ENCODE data around the gene UGT1A7. TPM values are rescaled to one million over a fixed set of nuclear protein-coding genes. Genes with fewer than 3 reads are reported as not detected.

Gene UGT1A7
- total and polyA plus RNA-seq, 2 experiments from 2014 or later = not detected

- H3K4me2 ChIP-seq (ENCODE audit: unreplicated experiment) = no peak overlapping the region
- no peaks in the 10 kb centered on the region for H3K36me3 ChIP-seq (ENCODE audit: low read depth)
- no peak overlapping the region for H2AFZ ChIP-seq
- in situ Hi-C loops (cut with MboI) = no loop called here
- no peak overlapping the region for H3K4me3 ChIP-seq
- no peaks in the 10 kb centered on the region for H3K27me3 ChIP-seq (replicated peaks; ENCODE audit: insufficient read depth)
- H4K20me1 ChIP-seq (ENCODE audit: insufficient read depth) = no peaks in the 10 kb centered on the region
- H3K27ac ChIP-seq = no peak overlapping the region
- H3K9ac ChIP-seq = no peak overlapping the region
- H3K4me1 ChIP-seq (ENCODE audit: insufficient read depth) = no peaks in the 10 kb centered on the region
- 64 to 68% methylated on average over 40 to 44 of the region's 44 CpGs for WGBS, 2 experiments (ENCODE audit: low coverage in 1 of 2, low lambda C conversion rate in 2 of 2, missing lambda C conversion rate in 2 of 2)
- H3K9me3 ChIP-seq (ENCODE audit: low read depth) = no peaks in the 10 kb centered on the region
- no peaks in the 10 kb centered on the region for H3K79me2 ChIP-seq (ENCODE audit: insufficient read depth)
- no peak for DNase-seq
- TF ChIP-seq EZH2phosphoT487 (IDR thresholded peaks at IDR 0.05; ENCODE audit: insufficient read depth, low read depth) = no peak
- TF ChIP-seq EZH2 (IDR thresholded peaks at IDR 0.05; ENCODE audit: insufficient read depth, poor library complexity, severe bottlenecking) = no peak
- no peaks in the 10 kb centered on the region for H3F3A ChIP-seq (ENCODE audit: insufficient read depth)
- H3K9me2 ChIP-seq (ENCODE audit: insufficient read depth) = no peaks in the 10 kb centered on the region
These were observed 73.3 kb downstream of the UGT1A7 start for GRCh38 chr2:233754872-233755611.

GRCh38 chr2:233756429-233757081, 74.9 kb downstream of the UGT1A7 start:
- Histone ChIP-seq H3K9me3 (ENCODE audit: low read depth) (no peaks in the 10 kb centered on the region), H3K9me2 (ENCODE audit: insufficient read depth) (no peaks in the 10 kb centered on the region), H3K27me3 (replicated peaks; ENCODE audit: insufficient read depth) (0 out of 2 replicates have a peak, but pooled peaks cover 4% of the 10 kb centered on the region), H4K20me1 (ENCODE audit: insufficient read depth) (no peaks in the 10 kb centered on the region), H3F3A (ENCODE audit: insufficient read depth) (no peaks in the 10 kb centered on the region), H3K9ac (no peak overlapping the region), H3K27ac (no peak overlapping the region), H3K4me1 (ENCODE audit: insufficient read depth) (no peaks in the 10 kb centered on the region), H3K36me3 (ENCODE audit: low read depth) (no peaks in the 10 kb centered on the region), H2AFZ (no peak overlapping the region), H3K4me3 (no peak overlapping the region), H3K4me2 (ENCODE audit: unreplicated experiment) (no peak overlapping the region), H3K79me2 (ENCODE audit: insufficient read depth) (no peaks in the 10 kb centered on the region)
- no peak for DNase-seq
- in situ Hi-C loops (cut with MboI) = no loop called here
- TF ChIP-seq EZH2 (IDR thresholded peaks at IDR 0.05; ENCODE audit: insufficient read depth, poor library complexity, severe bottlenecking) (no peak), EZH2phosphoT487 (IDR thresholded peaks at IDR 0.05; ENCODE audit: insufficient read depth, low read depth) (no peak)
- 42 to 45% methylated on average over 7 of the region's 7 CpGs for WGBS, 2 experiments (ENCODE audit: low coverage in 1 of 2, low lambda C conversion rate in 2 of 2, missing lambda C conversion rate in 2 of 2)

- no peak for DNase-seq
- H3K4me2 ChIP-seq (ENCODE audit: unreplicated experiment) = no peak overlapping the region
- no peaks in the 10 kb centered on the region for H3F3A ChIP-seq (ENCODE audit: insufficient read depth)
- H4K20me1 ChIP-seq (ENCODE audit: insufficient read depth) = no peaks in the 10 kb centered on the region
- H3K9me2 ChIP-seq (ENCODE audit: insufficient read depth) = no peaks in the 10 kb centered on the region
- H3K27ac ChIP-seq = no peak overlapping the region
- in situ Hi-C loops (cut with MboI) = no loop called here
- no peaks in the 10 kb centered on the region for H3K36me3 ChIP-seq (ENCODE audit: low read depth)
- 0 out of 2 replicates have a peak, but pooled peaks cover 4% of the 10 kb centered on the region for H3K27me3 ChIP-seq (replicated peaks; ENCODE audit: insufficient read depth)
- no peaks in the 10 kb centered on the region for H3K79me2 ChIP-seq (ENCODE audit: insufficient read depth)
- no peak overlapping the region for H3K4me3 ChIP-seq
- H3K9ac ChIP-seq = no peak overlapping the region
- no peak for TF ChIP-seq EZH2 (IDR thresholded peaks at IDR 0.05; ENCODE audit: insufficient read depth, poor library complexity, severe bottlenecking)
- no peak for TF ChIP-seq EZH2phosphoT487 (IDR thresholded peaks at IDR 0.05; ENCODE audit: insufficient read depth, low read depth)
- no peaks in the 10 kb centered on the region for H3K4me1 ChIP-seq (ENCODE audit: insufficient read depth)
- no peak overlapping the region for H2AFZ ChIP-seq
- H3K9me3 ChIP-seq (ENCODE audit: low read depth) = no peaks in the 10 kb centered on the region
These were observed 76.4 kb downstream of the UGT1A7 start for GRCh38 chr2:233758141-233758540.

- Histone ChIP-seq H2AFZ (no peak overlapping the region), H3F3A (ENCODE audit: insufficient read depth) (peaks cover 4% of the 10 kb centered on the region; the same call in 1 of the 2 replicates), H3K4me3 (no peak overlapping the region), H3K9ac (no peak overlapping the region), H3K9me3 (ENCODE audit: low read depth) (no peaks in the 10 kb centered on the region), H3K36me3 (ENCODE audit: low read depth) (no peaks in the 10 kb centered on the region), H4K20me1 (ENCODE audit: insufficient read depth) (no peaks in the 10 kb centered on the region), H3K27ac (no peak overlapping the region), H3K4me1 (ENCODE audit: insufficient read depth) (peaks cover 4% of the 10 kb centered on the region), H3K79me2 (ENCODE audit: insufficient read depth) (no peaks in the 10 kb centered on the region), H3K27me3 (replicated peaks; ENCODE audit: insufficient read depth) (0 out of 2 replicates have a peak, but pooled peaks cover 4% of the 10 kb centered on the region), H3K4me2 (ENCODE audit: unreplicated experiment) (no peak overlapping the region), H3K9me2 (ENCODE audit: insufficient read depth) (no peaks in the 10 kb centered on the region)
- DNase-seq = no peak
- no peak for TF ChIP-seq EZH2phosphoT487 (IDR thresholded peaks at IDR 0.05; ENCODE audit: insufficient read depth, low read depth)
- TF ChIP-seq EZH2 (IDR thresholded peaks at IDR 0.05; ENCODE audit: insufficient read depth, poor library complexity, severe bottlenecking) = no peak
- WGBS, 2 experiments (ENCODE audit: low coverage in 1 of 2, low lambda C conversion rate in 2 of 2, missing lambda C conversion rate in 2 of 2) = 58 to 63% methylated on average over 2 of the region's 2 CpGs
- in situ Hi-C loops (cut with MboI) = no loop called here
These were observed 77.1 kb downstream of the UGT1A7 start for GRCh38 chr2:233758849-233759248.
